Stimulated activated CD4-positive, alpha-beta T cell treated with anti-CD3 and anti-CD28 coated beads, Interleukin-1b, Interleukin-23, amount 100 ng/mL, for 1 hour (primary cell): Measurements from ENCODE around the gene ZMYM4.
"Not testable (repeated sequence)": the region's sequence is repeated elsewhere in the genome, so short reads cannot be mapped to it uniquely, and the experiment has no call there.

ENCODE experiments used
- DNase-seq, 2 donors: peaks; one replicate each; pipeline ENCODE4 v3.0.0-alpha.2; 2020; ENCODE audit warnings: low read depth in 2 of 2

ZMYM4 gene

DNA sequence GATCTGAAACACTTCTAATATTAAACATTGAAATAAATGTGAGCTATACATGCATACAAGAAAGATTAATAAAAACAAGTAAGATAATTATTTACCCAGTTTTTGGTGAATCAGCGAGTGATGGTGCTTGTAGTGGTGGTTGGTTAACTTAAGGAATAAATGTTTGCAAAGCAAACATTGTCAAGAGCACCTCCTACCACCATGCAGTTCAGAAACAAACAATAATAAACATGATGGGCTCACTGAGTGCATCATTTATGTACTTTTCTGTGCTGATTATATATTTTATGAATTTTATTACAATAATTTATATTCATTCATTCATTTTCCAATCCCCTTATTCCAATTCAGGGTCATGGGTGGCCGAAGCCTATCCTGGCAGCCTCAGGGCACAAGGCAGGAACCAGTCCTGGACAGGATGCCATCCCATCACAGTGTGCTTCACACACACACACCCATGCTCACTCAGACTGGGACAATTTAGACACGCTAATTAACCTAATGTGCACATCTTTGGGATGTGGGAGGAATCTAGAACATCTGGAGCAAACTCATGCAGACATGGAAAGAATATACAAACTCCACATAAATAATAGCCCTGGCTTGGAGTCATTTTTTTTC lies 57.8 kb downstream of the ZMYM4 start:
- no peak for DNase-seq

DNA sequence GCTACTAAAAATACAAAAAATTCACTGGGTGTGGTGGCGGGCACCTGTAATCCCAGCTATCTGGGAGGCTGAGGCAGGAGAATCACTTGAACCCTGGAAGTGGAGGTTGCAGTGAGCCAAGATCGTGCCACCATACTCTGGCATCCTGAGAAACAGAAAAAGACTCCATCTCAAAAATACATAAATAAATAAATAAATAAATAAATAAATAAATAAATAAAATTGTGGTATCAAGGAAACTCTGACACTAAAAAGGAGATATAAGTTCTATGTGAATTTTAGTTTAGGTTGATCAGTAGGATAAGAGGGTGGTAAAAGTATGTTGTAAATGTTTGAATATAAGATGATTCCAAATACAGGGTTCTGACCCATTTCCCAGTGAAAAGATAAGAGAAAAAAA lies 63.1 kb downstream of the ZMYM4 start:
- not testable (repeated sequence) for DNase-seq

GRCh38 chr1:35334485-35334884 lies 66.0 kb downstream of the ZMYM4 start:
- DNase-seq = no peak

GRCh38 chr1:35340519-35340918 lies 72.0 kb downstream of the ZMYM4 start:
- DNase-seq = no peak

- no peak for DNase-seq
Measured at GRCh38 chr1:35345439-35345981, 77.0 kb downstream of the ZMYM4 start.

DNA sequence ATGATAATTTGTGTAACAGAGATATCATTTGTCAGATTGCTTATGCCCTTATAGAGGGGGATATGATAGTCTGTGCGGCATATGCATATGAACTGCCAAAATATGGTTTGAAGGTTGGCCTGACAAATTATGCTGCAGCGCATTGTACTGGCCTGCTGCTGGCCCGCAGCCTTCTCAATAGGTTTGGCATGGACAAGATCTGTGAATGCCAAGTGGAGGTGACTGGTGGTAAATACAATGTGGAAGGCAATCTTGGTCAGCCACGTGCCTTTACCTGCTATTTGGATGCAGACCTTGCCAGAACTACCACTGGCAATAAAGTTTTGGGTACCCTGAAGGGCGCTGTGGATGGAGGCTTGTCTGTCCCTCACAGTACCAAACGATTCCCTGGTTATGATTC lies 82.4 kb downstream of the ZMYM4 start:
- DNase-seq = no peak

DNA sequence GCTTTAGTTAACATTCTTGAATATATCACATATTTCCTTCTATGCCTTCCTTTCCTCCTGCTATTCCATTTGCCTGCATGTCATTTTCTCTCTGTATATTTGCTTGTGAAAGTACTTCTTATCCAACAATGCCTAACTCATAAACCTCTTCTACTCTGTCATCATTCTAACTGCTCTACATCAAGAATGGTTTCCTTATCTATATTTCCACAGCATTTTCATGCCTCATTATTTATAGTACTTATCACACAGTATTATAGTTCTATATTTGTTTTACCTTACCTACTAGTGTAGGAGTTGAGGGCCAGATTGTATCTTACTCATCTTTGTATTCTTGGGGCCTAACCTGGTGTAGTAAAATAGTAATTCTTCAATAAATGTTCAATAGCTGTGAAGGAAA lies 91.5 kb downstream of the ZMYM4 start:
- DNase-seq = no peak

- no peak for DNase-seq
Measured at GRCh38 chr1:35361638-35362037, 93.1 kb downstream of the ZMYM4 start.

GRCh38 chr1:35364741-35365140 lies 96.2 kb downstream of the ZMYM4 start:
- no peak for DNase-seq

- DNase-seq = no peak
Measured at GRCh38 chr1:35367914-35368313, 99.4 kb downstream of the ZMYM4 start.

DNA sequence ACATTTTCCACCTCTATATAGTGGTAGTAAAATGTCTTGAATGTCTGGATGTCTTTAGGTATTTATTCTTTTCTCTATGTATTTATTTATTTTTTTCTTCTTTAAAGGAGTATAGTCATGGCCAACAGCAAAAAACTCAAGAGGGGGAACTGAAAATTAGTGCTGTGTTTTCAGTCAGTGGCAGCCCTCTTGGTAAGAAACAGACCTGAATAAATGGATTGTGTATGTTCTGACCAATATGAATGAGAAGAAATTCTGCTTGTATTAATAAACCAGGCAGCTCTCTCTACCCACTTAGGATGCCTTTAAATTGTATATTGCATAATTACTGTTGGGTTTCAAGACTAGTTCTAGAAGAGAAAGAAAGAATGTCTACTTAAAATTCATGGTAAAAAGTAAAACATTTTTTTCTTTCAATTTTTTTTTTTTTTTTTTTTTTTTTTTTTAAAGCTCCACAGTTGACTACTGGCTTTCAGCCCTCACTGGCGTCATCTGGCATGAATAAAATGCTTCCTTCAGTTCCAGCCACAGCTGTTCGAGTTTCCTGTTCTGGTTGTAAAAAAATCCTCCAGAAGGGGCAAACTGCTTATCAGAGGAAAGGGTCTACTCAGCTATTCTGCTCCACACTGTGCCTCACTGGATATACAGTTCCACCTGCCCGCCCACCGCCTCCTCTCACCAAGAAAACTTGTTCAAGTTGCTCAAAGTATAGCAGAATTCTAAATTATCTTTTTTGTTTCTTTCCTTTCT lies 101.6 kb downstream of the ZMYM4 start:
- DNase-seq = no peak

DNA sequence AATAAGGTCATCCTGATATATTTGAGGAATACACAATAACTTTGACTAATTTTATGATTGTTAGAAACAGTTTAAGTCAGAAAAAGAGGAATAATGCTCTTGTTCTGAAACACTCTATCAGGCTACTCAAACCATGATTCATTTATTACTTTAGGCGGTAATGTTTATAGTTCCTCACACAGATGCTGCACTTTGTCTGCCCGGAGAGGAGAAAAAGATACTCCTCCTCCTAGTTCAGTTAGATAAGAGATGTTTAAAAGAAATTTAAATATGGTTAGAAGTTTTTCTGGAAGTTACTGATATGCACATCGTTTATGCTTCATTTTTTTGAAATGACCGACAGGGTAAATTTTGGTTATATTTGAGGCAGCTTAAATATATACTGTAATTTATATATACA lies 103.0 kb downstream of the ZMYM4 start:
- DNase-seq = no peak

DNA sequence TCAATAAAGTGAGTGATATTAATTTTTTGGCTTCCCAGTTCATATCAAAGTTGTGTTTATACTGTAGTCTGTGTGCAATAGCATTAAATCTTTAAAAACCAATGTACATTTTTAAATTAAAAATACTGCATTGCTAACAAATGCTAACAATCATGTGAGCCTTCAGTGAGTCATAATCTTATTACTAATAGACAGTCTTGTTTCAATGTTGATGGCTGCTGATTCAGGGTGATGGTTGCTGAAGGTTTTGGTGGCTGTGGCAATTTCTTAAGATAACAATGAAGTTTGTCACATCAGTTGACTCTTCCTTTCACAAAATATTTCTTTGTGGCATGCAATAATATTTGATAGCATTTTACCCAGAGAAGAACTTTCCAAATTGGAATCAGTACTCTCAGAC lies 109.0 kb downstream of the ZMYM4 start:
- no peak for DNase-seq

DNA sequence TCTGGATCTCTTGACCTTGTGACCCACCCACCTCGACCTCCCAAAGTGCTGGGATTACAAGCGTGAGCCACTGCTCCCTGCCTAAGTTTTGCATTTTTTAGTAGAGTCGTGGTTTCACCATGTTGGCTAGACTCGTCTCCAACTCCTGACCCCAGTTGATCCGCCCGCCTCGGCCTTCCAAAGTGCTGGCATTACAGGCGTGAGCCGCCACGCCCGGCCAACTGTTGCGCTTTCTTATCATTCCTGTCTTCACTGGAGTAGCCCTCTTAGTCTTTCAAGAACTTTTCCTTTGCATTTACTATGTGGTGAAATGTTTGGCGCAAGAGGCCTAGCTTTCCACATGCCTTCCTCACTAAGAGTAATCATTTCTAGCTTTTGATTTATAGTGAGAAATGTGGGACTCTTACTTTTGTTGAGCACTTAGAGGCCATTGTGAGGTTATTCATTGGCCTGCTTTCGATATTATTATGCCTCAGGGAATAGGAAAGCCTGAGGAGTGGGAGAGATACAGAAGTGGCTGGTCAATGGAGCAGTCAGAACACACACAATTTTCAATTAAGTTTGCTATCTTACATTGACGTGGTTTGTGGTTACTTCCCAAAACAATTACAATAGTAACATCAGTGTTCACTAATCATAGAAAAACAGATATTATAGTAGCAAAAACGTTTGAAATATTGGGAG lies 111.0 kb downstream of the ZMYM4 start:
- DNase-seq = no peak

GRCh38 chr1:35380111-35380510 lies 111.6 kb downstream of the ZMYM4 start:
- not testable (repeated sequence) for DNase-seq

DNA sequence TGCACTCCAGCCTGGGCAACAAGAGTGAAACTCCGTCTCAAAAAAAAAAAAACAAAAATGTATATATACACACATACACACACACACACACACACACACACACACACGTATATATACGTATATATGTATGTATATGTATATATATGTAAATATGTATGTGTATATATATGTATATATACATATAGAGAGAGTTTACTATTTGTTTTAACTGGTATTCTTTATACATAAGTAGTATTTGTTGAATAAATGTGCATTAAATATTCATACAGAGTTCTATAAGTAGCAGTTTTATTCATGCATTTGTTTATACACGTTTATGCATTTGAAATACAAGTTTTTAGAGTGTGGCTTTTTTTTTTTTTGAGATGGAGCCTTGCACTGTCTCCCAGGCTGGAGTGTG lies 113.6 kb downstream of the ZMYM4 start:
- DNase-seq = no peak

DNA sequence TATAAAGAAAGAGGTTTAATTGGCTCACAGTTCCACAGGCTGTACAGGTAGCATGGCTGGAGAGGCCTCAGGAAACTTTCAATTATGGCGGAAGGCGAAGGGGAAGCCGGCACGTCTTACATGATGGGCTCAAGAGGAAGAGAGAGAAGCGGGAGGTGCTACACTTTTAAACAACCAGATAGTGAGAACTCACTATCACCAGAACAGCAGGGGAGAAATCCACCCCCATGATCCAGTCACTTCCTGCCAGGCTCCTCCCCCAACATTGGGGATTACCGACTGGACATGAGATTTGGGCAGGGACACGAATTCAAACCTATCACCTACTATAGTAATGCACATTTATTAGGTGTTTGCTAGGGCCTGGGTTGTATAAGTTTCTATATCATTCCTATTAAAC lies 117.8 kb downstream of the ZMYM4 start:
- no peak for DNase-seq

DNA sequence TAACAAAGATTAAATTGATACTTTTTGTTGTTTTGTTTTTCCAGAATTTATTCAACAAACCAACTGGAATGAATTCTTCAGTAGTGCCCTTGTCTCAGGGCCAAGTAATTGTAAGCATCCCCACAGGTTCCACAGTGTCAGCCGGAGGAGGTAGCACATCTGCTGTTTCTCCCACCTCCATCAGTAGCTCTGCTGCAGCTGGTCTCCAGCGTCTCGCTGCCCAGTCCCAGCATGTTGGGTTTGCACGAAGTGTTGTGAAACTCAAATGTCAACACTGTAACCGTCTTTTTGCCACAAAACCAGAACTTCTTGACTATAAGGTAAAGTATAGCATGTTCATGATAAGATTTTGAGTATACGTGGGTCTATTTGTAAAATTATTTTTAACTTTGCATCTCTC lies 118.5 kb downstream of the ZMYM4 start:
- no peak for DNase-seq

- DNase-seq = no peak
Measured at GRCh38 chr1:35390600-35391494, 122.3 kb downstream of the ZMYM4 start.

- no peak for DNase-seq
Measured at GRCh38 chr1:35394386-35394785, 125.9 kb downstream of the ZMYM4 start.

DNA sequence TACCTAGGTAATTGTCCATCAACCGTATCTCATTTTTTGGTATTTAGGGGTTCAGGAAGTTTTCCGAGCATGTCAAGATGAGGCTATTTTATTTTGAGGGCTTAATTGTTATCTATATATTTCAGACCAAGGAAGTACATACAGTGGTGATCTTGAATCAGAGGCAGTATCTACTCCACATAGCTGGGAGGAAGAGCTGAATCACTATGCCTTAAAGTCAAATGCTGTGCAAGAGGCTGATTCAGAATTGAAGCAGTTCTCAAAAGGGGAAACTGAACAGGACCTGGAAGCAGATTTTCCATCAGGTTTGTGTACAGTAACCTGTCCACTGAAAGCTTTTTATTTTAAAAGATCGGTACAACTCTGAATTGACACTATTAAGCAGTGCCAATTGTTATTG lies 130.2 kb downstream of the ZMYM4 start:
- no peak for DNase-seq

DNA sequence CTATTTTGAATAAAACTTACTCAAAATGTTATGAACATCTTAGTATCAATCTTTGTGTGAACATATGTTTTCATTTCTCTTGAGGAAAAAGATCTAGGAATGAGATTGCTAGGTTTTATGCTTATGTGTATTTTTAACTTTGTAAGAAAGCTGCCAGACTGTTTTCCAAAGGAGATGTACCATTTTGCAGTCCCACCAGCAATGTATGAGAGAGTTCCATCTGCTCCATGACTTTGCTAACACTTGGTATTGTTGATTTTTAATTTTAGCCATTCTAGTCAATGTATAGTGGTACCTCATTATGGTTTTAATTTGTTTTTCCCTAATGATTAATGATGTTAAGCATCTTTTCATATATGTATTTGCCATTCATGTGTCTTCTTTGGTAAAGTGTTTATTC lies 132.5 kb downstream of the ZMYM4 start:
- no peak for DNase-seq
